ENCODE measurements around the gene GLMP.

Gene GLMP

GRCh38 chr1:156259805-156260204, 35.7 kb downstream of the GLMP start:
- TF ChIP-seq SIN3A (IDR thresholded peaks at IDR 0.05; ENCODE audit: borderline replicate concordance, insufficient read depth, low read length), result no peak
- TF ChIP-seq TAF1 (IDR thresholded peaks at IDR 0.05; ENCODE audit: borderline replicate concordance, insufficient read depth, low read length), result no peak
- no peak for TF ChIP-seq POLR2AphosphoS5 (IDR thresholded peaks at IDR 0.05; ENCODE audit: low read depth, low read length)
- TF ChIP-seq, protein P1, sequence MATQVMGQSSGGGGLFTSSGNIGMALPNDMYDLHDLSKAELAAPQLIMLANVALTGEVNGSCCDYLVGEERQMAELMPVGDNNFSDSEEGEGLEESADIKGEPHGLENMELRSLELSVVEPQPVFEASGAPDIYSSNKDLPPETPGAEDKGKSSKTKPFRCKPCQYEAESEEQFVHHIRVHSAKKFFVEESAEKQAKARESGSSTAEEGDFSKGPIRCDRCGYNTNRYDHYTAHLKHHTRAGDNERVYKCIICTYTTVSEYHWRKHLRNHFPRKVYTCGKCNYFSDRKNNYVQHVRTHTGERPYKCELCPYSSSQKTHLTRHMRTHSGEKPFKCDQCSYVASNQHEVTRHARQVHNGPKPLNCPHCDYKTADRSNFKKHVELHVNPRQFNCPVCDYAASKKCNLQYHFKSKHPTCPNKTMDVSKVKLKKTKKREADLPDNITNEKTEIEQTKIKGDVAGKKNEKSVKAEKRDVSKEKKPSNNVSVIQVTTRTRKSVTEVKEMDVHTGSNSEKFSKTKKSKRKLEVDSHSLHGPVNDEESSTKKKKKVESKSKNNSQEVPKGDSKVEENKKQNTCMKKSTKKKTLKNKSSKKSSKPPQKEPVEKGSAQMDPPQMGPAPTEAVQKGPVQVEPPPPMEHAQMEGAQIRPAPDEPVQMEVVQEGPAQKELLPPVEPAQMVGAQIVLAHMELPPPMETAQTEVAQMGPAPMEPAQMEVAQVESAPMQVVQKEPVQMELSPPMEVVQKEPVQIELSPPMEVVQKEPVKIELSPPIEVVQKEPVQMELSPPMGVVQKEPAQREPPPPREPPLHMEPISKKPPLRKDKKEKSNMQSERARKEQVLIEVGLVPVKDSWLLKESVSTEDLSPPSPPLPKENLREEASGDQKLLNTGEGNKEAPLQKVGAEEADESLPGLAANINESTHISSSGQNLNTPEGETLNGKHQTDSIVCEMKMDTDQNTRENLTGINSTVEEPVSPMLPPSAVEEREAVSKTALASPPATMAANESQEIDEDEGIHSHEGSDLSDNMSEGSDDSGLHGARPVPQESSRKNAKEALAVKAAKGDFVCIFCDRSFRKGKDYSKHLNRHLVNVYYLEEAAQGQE (IDR thresholded peaks at IDR 0.05; ENCODE audit: insufficient read depth in 1 of 2, low read depth in 2 of 2, low read length in 2 of 2), result no peak
- no peak for TF ChIP-seq FOXP2 (optimal IDR thresholded peaks at IDR 0.05; ENCODE audit: borderline replicate concordance, extremely low read depth, extremely low read length, insufficient read depth)

DNA sequence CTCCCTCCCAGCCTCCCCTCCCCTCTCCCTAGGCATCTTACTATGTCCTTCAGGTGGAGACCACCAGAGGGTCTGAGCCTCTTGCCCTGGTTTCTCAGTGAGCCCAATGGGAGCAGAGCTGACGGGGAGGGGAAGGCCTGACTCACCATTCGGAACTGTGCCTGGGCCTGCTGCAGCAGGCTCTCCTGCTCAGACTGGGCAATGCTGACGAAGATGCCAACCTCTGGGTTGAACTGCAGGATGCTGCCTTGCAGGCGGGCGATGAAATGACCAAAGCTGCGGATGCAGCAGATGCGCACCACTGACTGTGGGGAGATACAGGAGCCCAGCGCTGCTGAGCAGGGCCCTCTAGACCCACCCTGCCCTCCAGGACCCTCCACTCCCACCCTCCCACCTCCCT, 36.6 kb downstream of the GLMP start:
- TF ChIP-seq POLR2AphosphoS5 (IDR thresholded peaks at IDR 0.05; ENCODE audit: low read depth, low read length) (no peak), SIN3A (IDR thresholded peaks at IDR 0.05; ENCODE audit: borderline replicate concordance, insufficient read depth, low read length) (no peak), FOXP2 (optimal IDR thresholded peaks at IDR 0.05; ENCODE audit: borderline replicate concordance, extremely low read depth, extremely low read length, insufficient read depth) (no peak), TAF1 (IDR thresholded peaks at IDR 0.05; ENCODE audit: borderline replicate concordance, insufficient read depth, low read length) (no peak)
- TF ChIP-seq, protein P1 (IDR thresholded peaks at IDR 0.05; ENCODE audit: insufficient read depth in 1 of 2, low read depth in 2 of 2, low read length in 2 of 2), result no peak

GRCh38 chr1:156257711-156258110, 37.8 kb downstream of the GLMP start:
- no peak for TF ChIP-seq POLR2AphosphoS5 (IDR thresholded peaks at IDR 0.05; ENCODE audit: low read depth, low read length)
- no peak for TF ChIP-seq FOXP2 (optimal IDR thresholded peaks at IDR 0.05; ENCODE audit: borderline replicate concordance, extremely low read depth, extremely low read length, insufficient read depth)
- no peak for TF ChIP-seq SIN3A (IDR thresholded peaks at IDR 0.05; ENCODE audit: borderline replicate concordance, insufficient read depth, low read length)
- TF ChIP-seq TAF1 (IDR thresholded peaks at IDR 0.05; ENCODE audit: borderline replicate concordance, insufficient read depth, low read length), result no peak
- TF ChIP-seq, protein P1 (IDR thresholded peaks at IDR 0.05; ENCODE audit: insufficient read depth in 1 of 2, low read depth in 2 of 2, low read length in 2 of 2), result no peak

- no peak for TF ChIP-seq SIN3A (IDR thresholded peaks at IDR 0.05; ENCODE audit: borderline replicate concordance, insufficient read depth, low read length)
- no peak for TF ChIP-seq FOXP2 (optimal IDR thresholded peaks at IDR 0.05; ENCODE audit: borderline replicate concordance, extremely low read depth, extremely low read length, insufficient read depth)
- TF ChIP-seq TAF1 (IDR thresholded peaks at IDR 0.05; ENCODE audit: borderline replicate concordance, insufficient read depth, low read length), result no peak
- TF ChIP-seq, protein P1 (IDR thresholded peaks at IDR 0.05; ENCODE audit: insufficient read depth in 1 of 2, low read depth in 2 of 2, low read length in 2 of 2), result no peak
- TF ChIP-seq POLR2AphosphoS5 (IDR thresholded peaks at IDR 0.05; ENCODE audit: low read depth, low read length), result no peak
Observed at GRCh38 chr1:156253634-156254033, 41.8 kb downstream of the GLMP start.

DNA sequence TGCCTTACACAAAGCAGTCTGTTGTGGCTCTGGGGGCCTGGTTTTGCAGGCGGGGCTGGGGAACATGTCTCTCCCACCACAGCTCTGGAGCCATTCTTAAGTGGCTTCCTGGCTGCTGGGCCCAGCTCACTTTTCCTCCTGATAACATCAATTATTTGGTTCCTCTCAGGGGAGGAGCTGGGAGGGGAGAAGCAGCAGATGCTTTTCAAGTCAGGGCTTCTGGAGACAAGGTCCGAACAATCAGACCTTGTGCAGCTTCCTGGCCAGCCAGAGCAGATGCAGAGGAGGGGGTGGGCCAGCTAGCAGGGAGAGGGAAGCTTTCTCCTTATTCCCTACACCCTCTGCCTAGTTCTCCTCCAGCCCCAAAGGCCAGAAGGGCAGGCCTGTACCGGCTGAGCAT, 44.0 kb downstream of the GLMP start:
- TF ChIP-seq FOXP2 (optimal IDR thresholded peaks at IDR 0.05; ENCODE audit: borderline replicate concordance, extremely low read depth, extremely low read length, insufficient read depth) (no peak), SIN3A (IDR thresholded peaks at IDR 0.05; ENCODE audit: borderline replicate concordance, insufficient read depth, low read length) (no peak), POLR2AphosphoS5 (IDR thresholded peaks at IDR 0.05; ENCODE audit: low read depth, low read length) (no peak), TAF1 (IDR thresholded peaks at IDR 0.05; ENCODE audit: borderline replicate concordance, insufficient read depth, low read length) (no peak)
- TF ChIP-seq, protein P1 (IDR thresholded peaks at IDR 0.05; ENCODE audit: insufficient read depth in 1 of 2, low read depth in 2 of 2, low read length in 2 of 2), result no peak
